Vagina (tissue), 2 donors: ENCODE results near the gene INHBE. TPM values are rescaled to one million over a fixed set of nuclear protein-coding genes. Genes with fewer than 3 reads are reported as not detected.
A peak's percentile ranks its signal among the peaks of the same experiment; 100 is the strongest.

Experiments used
- DNase-seq, 2 donors: peaks; one replicate each; pipeline ENCODE4 v3.0.0-alpha.2; 2017; ENCODE audit errors: extremely low spot score in 2 of 2
- H3K27ac ChIP-seq: fragments of 200-600 bp; sonication (generic); one replicate; pipeline ENCODE4 v1.5.1; 2019
- H3K27me3 ChIP-seq: fragments of 200-600 bp; sonication (generic); one replicate; pipeline ENCODE4 v1.5.1; 2019
- H3K36me3 ChIP-seq, 2 donors: fragments of 200-600 bp; sonication (generic); one replicate each; pipeline ENCODE4 v1.5.1; 2017 to 2019
- H3K4me1 ChIP-seq: fragments of 200-600 bp; sonication (generic); one replicate; pipeline ENCODE4 v1.5.1; 2019
- H3K4me3 ChIP-seq, 2 donors: fragments of 200-600 bp; sonication (generic); 1 replicate in 1 of 2; 2 replicates in 1 of 2; pipeline ENCODE4 v1.5.1; 2016 to 2019
- H3K9me3 ChIP-seq: fragments of 200-600 bp; sonication (generic); one replicate; pipeline ENCODE4 v1.5.1; 2019
- POLR2A ChIP-seq, 2 donors: fragments of 450-650 bp; IDR thresholded peaks; one replicate each; pipeline ENCODE4 v1.6.1; 2017; ENCODE audit warnings: antibody characterized with exemption in 2 of 2, mild to moderate bottlenecking in 2 of 2, moderate library complexity in 2 of 2
- POLR2AphosphoS5 ChIP-seq, 2 donors: sonication (generic); formaldehyde crosslinking; IDR thresholded peaks; one replicate each; pipeline ENCODE4 v1.9.0; 2017; ENCODE audit warnings: antibody characterized with exemption in 2 of 2, mild to moderate bottlenecking in 2 of 2, low read depth in 1 of 2; ENCODE audit not compliant: insufficient read depth in 1 of 2
- intact Hi-C: fragments of 100-400 bp; cut with DNase I; formaldehyde crosslinking; loops from one replicate; pipeline ENCODE4 v1.15.1; 2023
- total RNA-seq: library from RNA; depleted of rRNA; stranded (reverse); fragments of >200 nt; gene quantifications from one replicate; pipeline ENCODE4 v1.2.3, GENCODE V29; 2016
- TF ChIP-seq, protein P1 (sequence below), 3 experiments: fragments of 450-650 bp in 2 of 3; fragments of 200-600 bp in 1 of 3; sonication (generic) in 1 of 3; IDR thresholded peaks; one replicate each; pipeline ENCODE4 v1.5.1; 2017 to 2019; ENCODE audit warnings: antibody characterized with exemption in 3 of 3, mild to moderate bottlenecking in 2 of 3, moderate library complexity in 2 of 3

The INHBE gene
- total RNA-seq, 1 donor from 2014 or later = not detected

DNA sequence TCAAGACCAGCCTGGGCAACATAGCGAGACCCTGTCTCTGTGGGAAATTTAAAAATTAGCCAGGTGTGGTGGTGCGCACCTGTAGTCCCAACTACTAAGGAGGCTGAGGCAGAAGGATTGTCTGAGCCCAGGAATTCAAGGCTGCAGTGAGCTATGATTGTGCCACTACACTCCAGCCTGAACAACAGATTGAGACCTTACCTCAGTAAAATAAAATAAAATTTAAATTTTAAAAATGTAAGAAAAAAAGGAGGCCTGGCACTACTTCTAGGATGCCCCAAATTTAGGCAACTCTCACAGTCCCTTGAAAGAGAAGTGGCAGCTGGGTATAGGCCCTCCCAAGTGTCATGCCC is 918 bp upstream of the INHBE start:
- Histone ChIP-seq H3K27ac (no peak overlapping the region), H3K9me3 (no peaks in the 10 kb centered on the region), H3K4me3 (no peak overlapping the region), H3K27me3 (no peaks in the 10 kb centered on the region), H3K4me1 (no peaks in the 10 kb centered on the region), H3K36me3 (no peaks in the 10 kb centered on the region)
- intact Hi-C loops = loop anchor here (5.0 to 10.0 kb wide), 2 partner anchors 149 to 192 kb away; no protein-coding TSS in a partner anchor
- no peak for TF ChIP-seq POLR2A (IDR thresholded peaks at IDR 0.05)
- no peak for TF ChIP-seq POLR2AphosphoS5 (IDR thresholded peaks at IDR 0.05; ENCODE audit: insufficient read depth in 1 of 2, low read depth in 1 of 2)
- TF ChIP-seq, protein P1, sequence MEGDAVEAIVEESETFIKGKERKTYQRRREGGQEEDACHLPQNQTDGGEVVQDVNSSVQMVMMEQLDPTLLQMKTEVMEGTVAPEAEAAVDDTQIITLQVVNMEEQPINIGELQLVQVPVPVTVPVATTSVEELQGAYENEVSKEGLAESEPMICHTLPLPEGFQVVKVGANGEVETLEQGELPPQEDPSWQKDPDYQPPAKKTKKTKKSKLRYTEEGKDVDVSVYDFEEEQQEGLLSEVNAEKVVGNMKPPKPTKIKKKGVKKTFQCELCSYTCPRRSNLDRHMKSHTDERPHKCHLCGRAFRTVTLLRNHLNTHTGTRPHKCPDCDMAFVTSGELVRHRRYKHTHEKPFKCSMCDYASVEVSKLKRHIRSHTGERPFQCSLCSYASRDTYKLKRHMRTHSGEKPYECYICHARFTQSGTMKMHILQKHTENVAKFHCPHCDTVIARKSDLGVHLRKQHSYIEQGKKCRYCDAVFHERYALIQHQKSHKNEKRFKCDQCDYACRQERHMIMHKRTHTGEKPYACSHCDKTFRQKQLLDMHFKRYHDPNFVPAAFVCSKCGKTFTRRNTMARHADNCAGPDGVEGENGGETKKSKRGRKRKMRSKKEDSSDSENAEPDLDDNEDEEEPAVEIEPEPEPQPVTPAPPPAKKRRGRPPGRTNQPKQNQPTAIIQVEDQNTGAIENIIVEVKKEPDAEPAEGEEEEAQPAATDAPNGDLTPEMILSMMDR (IDR thresholded peaks at IDR 0.05) = no peak
- DNase-seq = no peak

DNA sequence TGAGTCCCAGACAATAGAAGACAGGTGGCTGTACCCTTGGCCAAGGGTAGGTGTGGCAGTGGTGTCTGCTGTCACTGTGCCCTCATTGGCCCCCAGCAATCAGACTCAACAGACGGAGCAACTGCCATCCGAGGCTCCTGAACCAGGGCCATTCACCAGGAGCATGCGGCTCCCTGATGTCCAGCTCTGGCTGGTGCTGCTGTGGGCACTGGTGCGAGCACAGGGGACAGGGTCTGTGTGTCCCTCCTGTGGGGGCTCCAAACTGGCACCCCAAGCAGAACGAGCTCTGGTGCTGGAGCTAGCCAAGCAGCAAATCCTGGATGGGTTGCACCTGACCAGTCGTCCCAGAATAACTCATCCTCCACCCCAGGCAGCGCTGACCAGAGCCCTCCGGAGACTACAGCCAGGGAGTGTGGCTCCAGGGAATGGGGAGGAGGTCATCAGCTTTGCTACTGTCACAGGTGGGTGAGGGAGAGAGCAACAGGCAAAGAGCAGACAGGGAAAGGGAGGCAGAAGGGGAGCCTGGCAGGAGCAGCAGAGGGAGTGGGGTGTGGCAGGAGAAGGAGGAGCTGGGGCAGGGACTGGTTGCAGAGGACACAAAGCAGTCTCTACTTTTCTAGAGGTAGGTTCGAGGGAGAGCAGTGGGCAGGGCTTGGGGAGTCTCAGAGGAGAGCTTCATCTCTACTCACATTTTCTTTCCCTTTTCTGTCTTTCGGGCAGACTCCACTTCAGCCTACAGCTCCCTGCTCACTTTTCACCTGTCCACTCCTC is 452 bp downstream of the INHBE start:
- TF ChIP-seq POLR2AphosphoS5 (IDR thresholded peaks at IDR 0.05; ENCODE audit: insufficient read depth in 1 of 2, low read depth in 1 of 2) = no peak
- no peak for TF ChIP-seq POLR2A (IDR thresholded peaks at IDR 0.05)
- TF ChIP-seq, protein P1 (IDR thresholded peaks at IDR 0.05) = no peak
- Histone ChIP-seq H3K27ac (no peak overlapping the region), H3K4me1 (peaks cover 7% of the 10 kb centered on the region), H3K27me3 (no peaks in the 10 kb centered on the region), H3K4me3 (no peak overlapping the region), H3K9me3 (no peaks in the 10 kb centered on the region), H3K36me3 (no peaks in the 10 kb centered on the region)
- intact Hi-C loops = loop anchor here (10.0 kb wide), 1 partner anchor 151 kb away; no protein-coding TSS in a partner anchor
- DNase-seq = peak in 1 of 2 donors; percentile 74

DNA sequence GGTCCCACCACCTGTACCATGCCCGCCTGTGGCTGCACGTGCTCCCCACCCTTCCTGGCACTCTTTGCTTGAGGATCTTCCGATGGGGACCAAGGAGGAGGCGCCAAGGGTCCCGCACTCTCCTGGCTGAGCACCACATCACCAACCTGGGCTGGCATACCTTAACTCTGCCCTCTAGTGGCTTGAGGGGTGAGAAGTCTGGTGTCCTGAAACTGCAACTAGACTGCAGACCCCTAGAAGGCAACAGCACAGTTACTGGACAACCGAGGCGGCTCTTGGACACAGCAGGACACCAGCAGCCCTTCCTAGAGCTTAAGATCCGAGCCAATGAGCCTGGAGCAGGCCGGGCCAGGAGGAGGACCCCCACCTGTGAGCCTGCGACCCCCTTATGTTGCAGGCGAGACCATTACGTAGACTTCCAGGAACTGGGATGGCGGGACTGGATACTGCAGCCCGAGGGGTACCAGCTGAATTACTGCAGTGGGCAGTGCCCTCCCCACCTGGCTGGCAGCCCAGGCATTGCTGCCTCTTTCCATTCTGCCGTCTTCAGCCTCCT is 1.1 kb downstream of the INHBE start:
- Histone ChIP-seq H3K4me3 (no peak overlapping the region), H3K4me1 (peaks cover 14% of the 10 kb centered on the region), H3K27me3 (no peaks in the 10 kb centered on the region), H3K27ac (no peak overlapping the region), H3K9me3 (no peaks in the 10 kb centered on the region), H3K36me3 (no peaks in the 10 kb centered on the region)
- TF ChIP-seq POLR2AphosphoS5 (IDR thresholded peaks at IDR 0.05; ENCODE audit: insufficient read depth in 1 of 2, low read depth in 1 of 2) (no peak), POLR2A (IDR thresholded peaks at IDR 0.05) (no peak)
- TF ChIP-seq, protein P1 (IDR thresholded peaks at IDR 0.05) = no peak
- intact Hi-C loops = loop anchor here (10.0 kb wide), 1 partner anchor 151 kb away; no protein-coding TSS in a partner anchor
- no peak for DNase-seq

DNA sequence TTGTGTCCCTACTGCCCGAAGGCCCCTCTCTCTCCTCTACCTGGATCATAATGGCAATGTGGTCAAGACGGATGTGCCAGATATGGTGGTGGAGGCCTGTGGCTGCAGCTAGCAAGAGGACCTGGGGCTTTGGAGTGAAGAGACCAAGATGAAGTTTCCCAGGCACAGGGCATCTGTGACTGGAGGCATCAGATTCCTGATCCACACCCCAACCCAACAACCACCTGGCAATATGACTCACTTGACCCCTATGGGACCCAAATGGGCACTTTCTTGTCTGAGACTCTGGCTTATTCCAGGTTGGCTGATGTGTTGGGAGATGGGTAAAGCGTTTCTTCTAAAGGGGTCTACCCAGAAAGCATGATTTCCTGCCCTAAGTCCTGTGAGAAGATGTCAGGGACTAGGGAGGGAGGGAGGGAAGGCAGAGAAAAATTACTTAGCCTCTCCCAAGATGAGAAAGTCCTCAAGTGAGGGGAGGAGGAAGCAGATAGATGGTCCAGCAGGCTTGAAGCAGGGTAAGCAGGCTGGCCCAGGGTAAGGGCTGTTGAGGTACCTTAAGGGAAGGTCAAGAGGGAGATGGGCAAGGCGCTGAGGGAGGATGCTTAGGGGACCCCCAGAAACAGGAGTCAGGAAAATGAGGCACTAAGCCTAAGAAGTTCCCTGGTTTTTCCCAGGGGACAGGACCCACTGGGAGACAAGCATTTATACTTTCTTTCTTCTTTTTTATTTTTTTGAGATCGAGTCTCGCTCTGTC is 1.8 kb downstream of the INHBE start:
- intact Hi-C loops = loop anchor here (10.0 kb wide), 1 partner anchor 152 kb away; no protein-coding TSS in a partner anchor
- TF ChIP-seq, protein P1 (IDR thresholded peaks at IDR 0.05) = no peak
- TF ChIP-seq POLR2AphosphoS5 (IDR thresholded peaks at IDR 0.05; ENCODE audit: insufficient read depth in 1 of 2, low read depth in 1 of 2) = no peak
- no peak for TF ChIP-seq POLR2A (IDR thresholded peaks at IDR 0.05)
- Histone ChIP-seq H3K4me3 (no peak overlapping the region), H3K9me3 (no peaks in the 10 kb centered on the region), H3K36me3 (no peaks in the 10 kb centered on the region), H3K4me1 (peaks cover 21% of the 10 kb centered on the region), H3K27ac (no peak overlapping the region), H3K27me3 (no peaks in the 10 kb centered on the region)
- no peak for DNase-seq
